AML-193 (cell line): ENCODE measurements around the gene RSPH10B.
"Not testable (repeated sequence)": the region's sequence is repeated elsewhere in the genome, so short reads cannot be mapped to it uniquely, and the experiment has no call there.

Source experiments
- DNase-seq, 2 experiments: peaks; one replicate each; lab custom pipeline; 2025; lab: John Stamatoyannopoulos, UW

The RSPH10B gene

GRCh38 chr7:5926263-5926870 lies 44.1 kb downstream of the RSPH10B start:
- DNase-seq = not testable (repeated sequence)

DNA sequence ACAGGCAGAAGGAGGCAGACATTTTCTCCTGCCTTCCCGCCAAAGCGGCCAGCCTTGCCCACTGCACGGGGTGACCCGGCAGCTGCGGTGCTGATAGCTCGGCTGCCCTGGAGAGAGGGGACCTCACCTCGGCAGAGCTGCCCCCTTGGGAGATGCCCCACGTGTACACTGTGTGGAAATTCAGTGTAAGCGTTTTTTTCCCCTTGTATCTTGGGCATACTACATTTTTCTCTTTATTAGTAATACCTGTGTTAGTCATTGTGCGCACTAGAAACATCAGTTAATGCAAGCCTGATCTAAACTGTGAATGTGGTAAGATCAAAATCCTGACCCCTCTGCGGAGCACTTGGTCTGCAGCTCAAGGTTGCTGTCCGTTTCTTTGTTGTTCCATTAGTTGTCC lies 45.9 kb downstream of the RSPH10B start:
- not testable (repeated sequence) for DNase-seq

DNA sequence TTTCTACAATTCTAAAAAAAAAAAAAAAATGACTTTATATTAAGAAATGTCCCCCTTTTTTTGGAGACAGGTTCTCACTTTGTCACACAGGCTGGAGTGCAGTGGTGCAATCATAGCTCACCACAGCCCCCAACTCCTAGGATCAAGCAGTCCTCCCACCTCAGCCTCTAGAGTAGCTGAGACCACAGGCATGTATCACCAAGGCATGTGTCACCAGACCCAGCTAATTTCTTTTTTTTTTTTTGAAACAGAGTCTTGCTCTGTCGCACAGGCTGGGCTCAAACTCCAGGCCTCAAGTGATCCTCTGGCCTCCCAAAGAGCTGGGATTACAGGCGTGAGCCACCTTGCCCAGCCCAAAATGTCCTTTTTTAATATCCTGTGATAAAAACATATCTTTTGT lies 46.3 kb downstream of the RSPH10B start:
- DNase-seq = not testable (repeated sequence)

DNA sequence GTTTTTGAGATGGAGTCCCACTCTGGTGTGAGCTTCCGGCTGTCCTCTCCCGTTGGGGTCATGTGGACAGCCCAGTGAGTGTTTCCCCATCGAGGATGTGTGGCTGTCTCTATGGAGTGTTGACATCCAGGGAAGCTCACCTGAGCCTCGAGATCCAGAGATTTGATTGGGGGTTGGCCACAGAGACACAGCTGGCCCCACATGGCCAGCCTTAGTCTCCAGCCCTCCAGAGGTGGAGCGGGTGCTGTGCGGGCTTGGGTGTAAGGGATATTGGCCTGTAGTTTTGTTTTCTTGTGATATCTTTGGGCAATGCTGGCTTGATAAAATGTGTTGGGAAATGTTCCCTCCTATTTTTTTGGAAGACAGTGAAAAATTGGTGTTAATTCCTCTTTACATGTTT lies 54.0 kb downstream of the RSPH10B start:
- DNase-seq = not testable (repeated sequence)

DNA sequence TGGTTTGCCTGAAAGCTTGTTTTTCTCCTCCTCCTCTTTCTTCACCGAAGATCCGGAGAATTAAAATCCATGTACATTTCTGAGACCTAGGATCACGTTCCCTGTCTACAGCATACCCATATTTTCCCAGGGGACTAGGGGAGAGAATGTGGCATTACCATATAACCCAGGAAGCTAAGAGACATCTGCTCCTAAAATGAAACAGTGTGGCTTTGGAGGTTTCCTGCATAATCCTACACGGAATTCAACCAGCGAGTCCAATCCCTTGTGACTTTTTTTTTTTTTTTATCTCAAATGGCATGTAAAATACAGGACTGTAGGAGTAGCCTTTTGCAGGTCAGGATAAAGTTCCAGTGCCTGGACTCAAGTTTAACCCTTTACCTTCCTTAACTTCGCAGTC lies 61.7 kb downstream of the RSPH10B start:
- DNase-seq = not testable (repeated sequence)

DNA sequence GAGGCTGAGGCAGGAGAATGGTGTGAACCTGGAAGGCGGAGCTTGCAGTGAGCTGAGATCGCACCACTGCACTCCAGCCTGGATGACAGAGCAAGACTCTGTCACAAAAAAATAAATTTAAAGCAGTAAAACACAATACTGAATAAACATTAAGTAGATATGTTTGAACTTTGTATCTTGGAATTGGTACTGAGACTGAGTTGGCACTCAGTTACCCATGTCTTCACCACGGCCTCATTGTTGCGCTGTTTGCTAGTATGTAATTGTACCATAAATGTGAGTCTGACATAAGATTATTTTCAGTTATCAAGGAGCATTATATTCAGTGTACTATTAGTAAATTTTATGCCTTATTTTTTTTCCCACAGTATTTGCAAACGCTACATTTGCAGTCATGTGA lies 65.8 kb downstream of the RSPH10B start:
- DNase-seq = not testable (repeated sequence)

DNA sequence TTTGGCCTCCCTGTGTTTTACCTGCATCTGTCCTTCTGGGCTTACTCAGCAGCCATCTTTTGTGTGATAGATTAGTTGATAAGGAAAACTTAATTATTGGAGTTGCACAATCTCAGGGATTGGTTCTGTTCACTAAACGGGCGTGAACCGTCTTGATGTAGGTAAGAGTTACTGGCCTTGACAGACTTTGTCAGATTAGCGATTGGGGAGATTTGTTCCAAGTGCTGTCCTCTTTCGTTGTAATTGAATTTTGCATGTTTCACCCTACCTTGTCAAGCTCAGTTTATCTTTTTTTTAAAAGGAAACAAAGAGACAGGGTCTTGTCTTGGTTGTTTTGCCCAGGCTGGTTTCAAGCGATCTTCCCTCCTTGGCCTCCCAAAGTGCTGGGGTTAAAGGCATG lies 67.5 kb downstream of the RSPH10B start:
- DNase-seq = not testable (repeated sequence)

GRCh38 chr7:5898480-5899224 lies 71.8 kb downstream of the RSPH10B start, which contains the start of gene CCZ1:
Gene CCZ1 (plus strand): TSS chr7:5898733. CDS start chr7:5898800, 67 bp downstream.
- peak; percentile 18 to 21 for DNase-seq

DNA sequence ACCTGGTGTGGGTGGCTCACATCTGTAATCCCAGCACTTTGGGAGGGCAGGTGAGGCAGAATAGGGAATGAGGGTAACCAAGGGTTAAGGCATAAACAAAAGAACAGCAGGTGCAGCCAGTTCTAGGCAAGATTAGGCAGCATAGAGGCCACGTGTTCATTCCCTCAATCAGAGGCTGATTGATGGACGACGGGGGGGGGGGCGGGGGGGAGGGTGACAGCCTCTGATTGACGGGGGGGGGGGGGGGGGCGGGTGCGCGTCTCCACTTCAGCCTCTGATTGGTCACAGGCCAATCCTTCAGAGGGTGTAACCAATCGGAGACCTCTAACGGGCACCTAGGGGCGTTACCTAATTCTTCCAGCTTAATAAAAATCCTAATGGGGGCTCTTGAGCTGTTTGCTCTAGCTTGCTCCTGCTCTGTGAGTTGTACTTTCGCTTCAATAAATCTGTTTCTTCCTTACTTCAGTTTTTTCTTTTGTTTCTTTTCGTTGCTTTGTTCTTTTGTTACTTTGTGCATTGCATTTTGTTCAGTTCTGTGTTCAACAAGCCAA lies 73.0 kb downstream of the RSPH10B start:
- DNase-seq = not testable (repeated sequence)

DNA sequence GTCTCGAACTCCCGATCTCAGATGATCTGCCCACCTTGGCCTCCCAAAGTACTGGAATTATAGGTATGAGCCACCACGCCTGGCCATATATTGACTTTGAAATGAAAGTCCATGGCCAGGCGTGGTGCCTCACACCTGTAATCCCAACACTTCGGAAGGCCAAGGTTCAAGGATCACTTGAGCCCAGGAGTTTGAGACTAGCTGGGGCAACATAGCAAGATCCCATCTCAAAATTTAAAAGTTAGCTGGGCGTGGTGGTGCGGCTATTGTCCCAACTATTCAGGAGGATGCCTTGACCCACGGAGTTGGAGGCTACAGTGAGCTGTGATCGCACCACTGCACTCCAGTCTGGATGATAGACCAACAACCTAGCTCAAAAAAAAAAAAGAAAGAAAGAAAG lies 78.0 kb downstream of the RSPH10B start:
- DNase-seq = no peak

GRCh38 chr7:5890244-5890643 lies 80.2 kb downstream of the RSPH10B start:
- not testable (repeated sequence) for DNase-seq

DNA sequence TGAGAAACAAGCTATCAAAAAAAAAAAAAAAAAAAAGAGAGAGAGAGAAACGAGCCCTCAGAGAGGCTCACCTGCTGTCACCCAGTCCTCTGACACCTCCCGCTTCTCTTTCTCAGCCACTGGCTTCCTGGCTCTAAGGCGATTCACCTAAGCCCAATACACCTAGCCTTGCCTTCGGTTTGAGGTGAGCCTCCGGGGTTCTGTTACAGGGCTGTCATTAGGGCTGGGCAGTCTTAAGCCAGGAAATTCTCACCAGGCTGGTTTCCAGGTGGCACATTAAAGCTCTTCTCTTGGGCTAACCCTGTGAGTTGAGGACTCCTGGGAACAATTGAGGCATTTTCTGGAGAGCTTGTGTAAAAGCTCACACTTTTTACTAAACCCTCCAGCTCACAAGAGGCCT lies 82.5 kb downstream of the RSPH10B start:
- DNase-seq = not testable (repeated sequence)

DNA sequence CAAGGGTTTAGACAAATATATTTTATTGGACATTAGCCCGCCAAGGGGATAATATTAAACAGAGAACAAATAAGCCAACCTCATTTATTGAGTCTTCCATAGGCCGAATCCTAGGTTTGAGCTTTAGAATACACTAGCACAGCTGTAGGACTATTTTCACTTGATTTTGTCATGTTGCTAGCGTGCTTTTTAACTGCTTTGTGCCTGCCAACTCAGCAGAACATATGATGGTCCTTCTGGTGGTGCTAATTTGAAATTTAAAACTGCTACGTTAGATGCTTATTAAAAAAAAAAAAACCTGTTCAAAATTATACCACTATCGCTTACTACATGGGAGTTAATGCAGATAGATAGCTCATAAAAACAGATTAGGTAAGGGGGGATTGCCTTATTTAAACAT lies 86.1 kb downstream of the RSPH10B start:
- DNase-seq = not testable (repeated sequence)

- not testable (repeated sequence) for DNase-seq
These were observed 90.4 kb downstream of the RSPH10B start for GRCh38 chr7:5880106-5880505.

DNA sequence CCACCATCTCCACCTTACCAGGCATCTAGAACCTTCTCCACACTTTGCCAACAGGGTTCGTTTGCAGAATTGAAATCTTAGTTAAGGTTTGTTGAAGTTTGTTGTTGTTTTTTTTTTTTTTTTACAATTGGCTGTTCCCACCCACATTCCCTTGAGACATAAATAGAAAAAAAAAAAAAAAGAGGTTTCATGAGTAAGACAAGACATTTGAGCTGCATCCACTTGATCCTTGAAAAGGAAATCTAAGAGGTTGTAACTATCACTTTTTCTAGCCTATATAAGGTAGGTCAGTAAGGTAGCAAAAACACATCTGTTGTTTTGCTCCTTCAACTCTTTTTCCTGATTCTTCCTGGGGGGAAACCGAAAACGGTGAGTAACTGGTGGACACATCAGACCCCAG lies 90.9 kb downstream of the RSPH10B start:
- not testable (repeated sequence) for DNase-seq
